CD4-positive, alpha-beta T cell (primary cell): ENCODE measurements around the gene APP. TPM values are rescaled to one million over a fixed set of nuclear protein-coding genes. Genes with fewer than 3 reads are reported as not detected.

Experiments
- ATAC-seq: fragments of 200-7000 bp; cut with Tn5 transposase; one replicate; pipeline ENCODE4 v1.10.0; 2022; ENCODE audit warnings: mild to moderate bottlenecking; ENCODE audit not compliant: poor library complexity
- CTCF ChIA-PET: fragments of 350-600 bp; sonication (Branson Sonifier 250); formaldehyde crosslinking; loops from one replicate; lab custom pipeline; 2021; ENCODE audit warnings: antibody characterized with exemption, inconsistent platforms; lab: Charles Lee
- POLR2A ChIA-PET: fragments of 350-600 bp; sonication (Branson Sonifier 250); formaldehyde crosslinking; loops from one replicate; lab custom pipeline; 2021; ENCODE audit warnings: antibody characterized with exemption, inconsistent platforms; lab: Charles Lee
- DNase-seq, 14 experiments: peaks; one replicate each; pipeline ENCODE4 v3.0.0-alpha.2; 2013 to 2020; ENCODE audit warnings: mixed read lengths in 2 of 14
- H3K27ac ChIP-seq, 2 donors: one replicate each; pipeline versions ENCODE4 v1.5.1 to v1.7.0; 2013; ENCODE audit warnings: low read length in 2 of 2, low read depth in 1 of 2, mild to moderate bottlenecking in 1 of 2
- H3K27me3 ChIP-seq, 2 experiments: 1 replicate in 1 of 2; 2 replicates in 1 of 2; pipeline versions ENCODE4 v1.6.1 to v1.7.0; 2013; ENCODE audit warnings: low read length in 2 of 2, control low read depth in 1 of 2, mild to moderate bottlenecking in 1 of 2, moderate library complexity in 1 of 2; ENCODE audit not compliant: insufficient read depth in 2 of 2, control insufficient read depth in 1 of 2
- H3K36me3 ChIP-seq: one replicate; pipeline ENCODE4 v1.6.1; 2013; ENCODE audit warnings: low read length, control low read depth; ENCODE audit not compliant: insufficient read depth
- H3K4me1 ChIP-seq: one replicate; pipeline ENCODE4 v1.6.1; 2013; ENCODE audit warnings: low read length, control low read depth; ENCODE audit not compliant: insufficient read depth
- H3K4me3 ChIP-seq: one replicate; pipeline ENCODE4 v1.5.1; 2013; ENCODE audit warnings: mild to moderate bottlenecking, low read length, moderate library complexity
- H3K9me3 ChIP-seq, 2 experiments: 1 replicate in 1 of 2; 2 replicates in 1 of 2; pipeline versions ENCODE4 v1.6.1 to v1.7.0; 2013; ENCODE audit warnings: low read length in 2 of 2, mild to moderate bottlenecking in 2 of 2, control low read depth in 1 of 2, moderate library complexity in 1 of 2; ENCODE audit not compliant: control insufficient read depth in 1 of 2, insufficient read depth in 1 of 2
- H3K27ac Mint-ChIP-seq: one replicate; pipeline ENCODE4 v1.8.0; 2020; ENCODE audit warnings: mixed read lengths
- H3K27me3 Mint-ChIP-seq: one replicate; pipeline ENCODE4 v1.8.0; 2021; ENCODE audit warnings: mixed read lengths
- H3K36me3 Mint-ChIP-seq: one replicate; pipeline ENCODE4 v1.8.0; 2021; ENCODE audit warnings: low read depth, mixed read lengths
- H3K4me1 Mint-ChIP-seq: one replicate; pipeline ENCODE4 v1.8.0; 2021; ENCODE audit warnings: low read depth, mixed read lengths
- H3K4me3 Mint-ChIP-seq: one replicate; pipeline ENCODE4 v1.8.0; 2020; ENCODE audit warnings: mild to moderate bottlenecking, mixed read lengths
- H3K9me3 Mint-ChIP-seq: one replicate; pipeline ENCODE4 v1.8.0; 2020; ENCODE audit warnings: mixed read lengths
- intact Hi-C, 2 experiments: fragments of 100-400 bp; cut with DNase I in 1 of 2; cut with micrococcal nuclease in 1 of 2; formaldehyde crosslinking; loops; one replicate each; pipeline versions ENCODE4 v1.15.1 to v1.9.0; 2023 to 2025; cut with DNase I, micrococcal nuclease
- total RNA-seq, 174 experiments: library from RNA in 2 of 174; stranded (reverse) in 2 of 174; gene quantifications; one replicate each; pipeline ENCODE4 v1.2.3 and lab custom pipeline; 2021 to 2026
- TF ChIP-seq, protein P1 (sequence below): fragments of 200-600 bp; IDR thresholded peaks from one replicate; pipeline ENCODE4 v1.8.0; 2022; ENCODE audit warnings: antibody characterized with exemption, mild to moderate bottlenecking

Gene APP
- total RNA-seq, 2 experiments from 2014 or later, result 43.6 to 44.4 TPM

DNA sequence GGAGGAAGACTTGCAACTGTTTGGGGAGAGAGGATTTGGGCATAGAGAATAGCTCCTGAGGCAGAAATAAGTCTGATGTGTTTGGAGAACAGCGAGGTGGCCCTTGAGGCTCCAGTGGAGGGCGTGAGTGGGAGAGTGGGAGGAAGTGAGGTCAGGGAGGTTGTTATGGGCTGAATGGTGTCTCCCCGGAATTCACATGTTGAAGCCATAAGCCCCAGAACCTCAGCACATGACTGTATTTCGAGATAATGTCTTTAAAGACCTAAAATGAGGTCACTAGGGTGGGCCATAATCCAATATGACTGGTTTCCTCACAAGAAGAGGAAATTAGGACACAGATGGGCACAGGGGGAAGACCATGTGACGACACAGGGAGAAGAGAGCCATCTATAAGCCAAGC is 17.9 kb upstream of the APP start:
- CTCF ChIA-PET, result no interaction called here
- no peaks in the 10 kb centered on the region for H3K27me3 ChIP-seq
- H3K27ac ChIP-seq, result no peak overlapping the region
- POLR2A ChIA-PET, result no interaction called here
- Mint-ChIP-seq H3K36me3 (no peaks in the 10 kb centered on the region), H3K27ac (no peak overlapping the region), H3K9me3 (peaks cover 4% of the 10 kb centered on the region), H3K4me3 (no peak overlapping the region), H3K27me3 (no peaks in the 10 kb centered on the region), H3K4me1 (no peaks in the 10 kb centered on the region)
- no peaks in the 10 kb centered on the region for H3K36me3 ChIP-seq
- ATAC-seq (no peak), DNase-seq (no peak)
- H3K4me3 ChIP-seq, result no peak overlapping the region
- no peaks in the 10 kb centered on the region for H3K4me1 ChIP-seq
- TF ChIP-seq, protein P1, sequence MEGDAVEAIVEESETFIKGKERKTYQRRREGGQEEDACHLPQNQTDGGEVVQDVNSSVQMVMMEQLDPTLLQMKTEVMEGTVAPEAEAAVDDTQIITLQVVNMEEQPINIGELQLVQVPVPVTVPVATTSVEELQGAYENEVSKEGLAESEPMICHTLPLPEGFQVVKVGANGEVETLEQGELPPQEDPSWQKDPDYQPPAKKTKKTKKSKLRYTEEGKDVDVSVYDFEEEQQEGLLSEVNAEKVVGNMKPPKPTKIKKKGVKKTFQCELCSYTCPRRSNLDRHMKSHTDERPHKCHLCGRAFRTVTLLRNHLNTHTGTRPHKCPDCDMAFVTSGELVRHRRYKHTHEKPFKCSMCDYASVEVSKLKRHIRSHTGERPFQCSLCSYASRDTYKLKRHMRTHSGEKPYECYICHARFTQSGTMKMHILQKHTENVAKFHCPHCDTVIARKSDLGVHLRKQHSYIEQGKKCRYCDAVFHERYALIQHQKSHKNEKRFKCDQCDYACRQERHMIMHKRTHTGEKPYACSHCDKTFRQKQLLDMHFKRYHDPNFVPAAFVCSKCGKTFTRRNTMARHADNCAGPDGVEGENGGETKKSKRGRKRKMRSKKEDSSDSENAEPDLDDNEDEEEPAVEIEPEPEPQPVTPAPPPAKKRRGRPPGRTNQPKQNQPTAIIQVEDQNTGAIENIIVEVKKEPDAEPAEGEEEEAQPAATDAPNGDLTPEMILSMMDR, result no peak
- intact Hi-C loops, result no loop called here
- peaks cover 0 to 7% of the 10 kb centered on the region in 2 experiments for H3K9me3 ChIP-seq

DNA sequence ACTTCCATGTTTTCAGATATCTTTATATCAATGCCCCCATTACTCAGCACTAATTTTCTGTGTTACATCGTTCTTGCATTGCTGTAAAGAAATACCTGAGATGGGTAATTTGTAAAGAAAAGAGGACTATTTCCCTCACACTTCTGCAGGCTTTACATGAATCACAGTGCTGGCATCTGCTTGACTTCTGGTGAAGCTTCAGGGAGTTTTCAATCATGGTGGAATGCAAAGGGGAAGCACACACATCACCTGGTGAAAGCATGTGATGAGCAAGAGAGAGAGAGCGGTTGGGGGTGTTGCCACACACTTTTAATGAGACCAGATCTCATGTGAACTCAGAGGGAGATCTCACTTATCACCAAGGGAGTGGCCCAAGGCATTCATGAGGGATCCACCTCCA is 14.9 kb upstream of the APP start:
- DNase-seq, result no peak
- H3K27me3 Mint-ChIP-seq, result no peaks in the 10 kb centered on the region
- ATAC-seq, result no peak
- Histone ChIP-seq H3K4me3 (no peak overlapping the region), H3K27ac (no peak overlapping the region), H3K9me3 (peaks cover 0 to 7% of the 10 kb centered on the region in 2 experiments), H3K27me3 (no peaks in the 10 kb centered on the region), H3K36me3 (no peaks in the 10 kb centered on the region), H3K4me1 (no peaks in the 10 kb centered on the region)
- no peaks in the 10 kb centered on the region for H3K4me1 Mint-ChIP-seq
- TF ChIP-seq, protein P1, result no peak
- no peaks in the 10 kb centered on the region for H3K36me3 Mint-ChIP-seq
- H3K9me3 Mint-ChIP-seq, result peaks cover 4% of the 10 kb centered on the region
- no peak overlapping the region for H3K27ac Mint-ChIP-seq
- no peak overlapping the region for H3K4me3 Mint-ChIP-seq
- ChIA-PET CTCF (no interaction called here), POLR2A (no interaction called here)
- intact Hi-C loops, result no loop called here

DNA sequence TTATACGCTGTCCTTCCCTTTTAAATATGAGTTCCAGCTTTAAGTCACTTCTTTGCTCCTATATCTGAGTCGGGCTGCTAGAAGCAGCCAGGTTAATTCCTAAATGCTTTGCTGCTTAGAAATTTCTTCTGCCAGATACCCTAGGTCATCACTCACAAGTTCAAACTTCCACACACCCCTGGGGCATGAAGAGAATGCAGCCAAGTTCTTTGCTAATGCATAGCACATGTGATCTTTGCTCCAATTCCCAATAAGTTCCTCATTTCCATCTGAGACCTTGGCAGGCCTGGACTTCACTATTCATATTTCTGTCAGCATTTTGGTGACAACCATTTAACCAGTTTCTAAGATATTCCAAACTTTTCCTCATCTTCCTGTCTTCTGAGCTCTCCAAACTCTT is 14.5 kb upstream of the APP start:
- H3K4me3 Mint-ChIP-seq, result no peak overlapping the region
- H3K4me3 ChIP-seq, result no peak overlapping the region
- intact Hi-C loops, result no loop called here
- no peaks in the 10 kb centered on the region for H3K36me3 Mint-ChIP-seq
- H3K27ac ChIP-seq, result no peak overlapping the region
- TF ChIP-seq, protein P1, result no peak
- peaks cover 4% of the 10 kb centered on the region for H3K9me3 Mint-ChIP-seq
- H3K9me3 ChIP-seq, result peaks cover 0 to 7% of the 10 kb centered on the region in 2 experiments
- ATAC-seq (no peak), DNase-seq (no peak)
- ChIA-PET CTCF (no interaction called here), POLR2A (no interaction called here)
- no peak overlapping the region for H3K27ac Mint-ChIP-seq
- H3K36me3 ChIP-seq, result no peaks in the 10 kb centered on the region
- H3K4me1 ChIP-seq, result no peaks in the 10 kb centered on the region
- H3K4me1 Mint-ChIP-seq, result no peaks in the 10 kb centered on the region
- no peaks in the 10 kb centered on the region for H3K27me3 ChIP-seq
- H3K27me3 Mint-ChIP-seq, result no peaks in the 10 kb centered on the region
